ENCODE measurements around the gene RGCC. TPM values are rescaled to one million over a fixed set of nuclear protein-coding genes. Genes with fewer than 3 reads are reported as not detected.
"Not testable (repeated sequence)": the region's sequence is repeated elsewhere in the genome, so short reads cannot be mapped to it uniquely, and the experiment has no call there.

RGCC gene
- total RNA-seq, 3 donors from 2014 or later, result 91.8 to 112 (median 95.7) TPM

DNA sequence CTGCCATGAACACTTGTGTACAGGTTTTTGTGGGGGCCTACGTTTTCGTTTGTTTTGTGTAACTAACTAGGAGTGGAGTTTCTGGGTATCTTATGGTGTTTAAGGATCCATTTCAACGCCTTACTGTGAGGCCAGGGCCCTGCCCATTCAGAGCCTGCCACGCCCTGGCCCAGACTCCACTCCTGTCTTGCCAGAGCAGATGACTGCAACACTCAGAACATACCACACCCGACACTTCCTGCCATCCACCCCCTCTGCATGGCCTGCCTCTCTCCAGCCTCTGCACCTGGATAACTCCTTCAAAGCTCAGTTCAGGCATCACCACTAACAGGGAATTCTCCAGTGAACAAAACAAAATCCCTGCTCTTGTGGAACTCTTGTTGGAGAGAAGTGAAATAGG lies 43.2 kb downstream of the RGCC start:
- intact Hi-C loops (cut with DNase I; ENCODE audit: low total_unique reads), result no loop called here
- Histone ChIP-seq H3K4me1 (no peaks in the 10 kb centered on the region), H3K9me3 (peaks cover 0 to 9% of the 10 kb centered on the region in 2 donors), H3K27ac (no peak overlapping the region), H3K36me3 (no peaks in the 10 kb centered on the region), H3K27me3 (no peaks in the 10 kb centered on the region), H3K4me3 (no peak overlapping the region)
- no peak for TF ChIP-seq POLR2AphosphoS5 (IDR thresholded peaks at IDR 0.05)
- TF ChIP-seq, protein P1, sequence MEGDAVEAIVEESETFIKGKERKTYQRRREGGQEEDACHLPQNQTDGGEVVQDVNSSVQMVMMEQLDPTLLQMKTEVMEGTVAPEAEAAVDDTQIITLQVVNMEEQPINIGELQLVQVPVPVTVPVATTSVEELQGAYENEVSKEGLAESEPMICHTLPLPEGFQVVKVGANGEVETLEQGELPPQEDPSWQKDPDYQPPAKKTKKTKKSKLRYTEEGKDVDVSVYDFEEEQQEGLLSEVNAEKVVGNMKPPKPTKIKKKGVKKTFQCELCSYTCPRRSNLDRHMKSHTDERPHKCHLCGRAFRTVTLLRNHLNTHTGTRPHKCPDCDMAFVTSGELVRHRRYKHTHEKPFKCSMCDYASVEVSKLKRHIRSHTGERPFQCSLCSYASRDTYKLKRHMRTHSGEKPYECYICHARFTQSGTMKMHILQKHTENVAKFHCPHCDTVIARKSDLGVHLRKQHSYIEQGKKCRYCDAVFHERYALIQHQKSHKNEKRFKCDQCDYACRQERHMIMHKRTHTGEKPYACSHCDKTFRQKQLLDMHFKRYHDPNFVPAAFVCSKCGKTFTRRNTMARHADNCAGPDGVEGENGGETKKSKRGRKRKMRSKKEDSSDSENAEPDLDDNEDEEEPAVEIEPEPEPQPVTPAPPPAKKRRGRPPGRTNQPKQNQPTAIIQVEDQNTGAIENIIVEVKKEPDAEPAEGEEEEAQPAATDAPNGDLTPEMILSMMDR (IDR thresholded peaks at IDR 0.05), result no peak
- no peak for TF ChIP-seq POLR2A (IDR thresholded peaks at IDR 0.05)
- no peak for DNase-seq (ENCODE audit: low spot score in 2 of 2)

DNA sequence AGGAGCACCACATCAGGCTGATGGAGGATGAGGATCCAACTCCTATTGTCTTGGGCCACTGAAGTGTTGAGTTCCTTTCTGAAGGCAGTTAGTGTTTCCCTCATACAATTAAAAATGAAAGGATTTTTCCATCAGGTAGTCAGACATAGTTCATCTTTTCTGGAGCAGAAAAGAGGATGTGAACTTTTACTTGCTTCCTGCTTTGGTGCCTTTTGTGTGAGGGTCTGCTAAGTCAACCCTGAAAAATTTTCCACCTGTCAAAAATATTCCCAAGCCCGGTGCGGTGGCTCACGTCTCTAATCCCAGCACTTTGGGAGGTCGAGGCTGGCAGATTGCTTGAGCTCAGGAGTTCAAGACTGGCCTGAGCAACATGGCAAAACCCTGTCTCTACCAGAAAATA lies 43.9 kb downstream of the RGCC start:
- Histone ChIP-seq H3K36me3 (no peaks in the 10 kb centered on the region), H3K4me3 (no peak overlapping the region), H3K9me3 (peaks cover 0 to 9% of the 10 kb centered on the region in 2 donors), H3K27ac (no peak overlapping the region), H3K27me3 (no peaks in the 10 kb centered on the region), H3K4me1 (no peaks in the 10 kb centered on the region)
- intact Hi-C loops (cut with DNase I; ENCODE audit: low total_unique reads), result no loop called here
- TF ChIP-seq POLR2AphosphoS5 (IDR thresholded peaks at IDR 0.05) (no peak), POLR2A (IDR thresholded peaks at IDR 0.05) (no peak)
- DNase-seq (ENCODE audit: low spot score in 2 of 2), result no peak

DNA sequence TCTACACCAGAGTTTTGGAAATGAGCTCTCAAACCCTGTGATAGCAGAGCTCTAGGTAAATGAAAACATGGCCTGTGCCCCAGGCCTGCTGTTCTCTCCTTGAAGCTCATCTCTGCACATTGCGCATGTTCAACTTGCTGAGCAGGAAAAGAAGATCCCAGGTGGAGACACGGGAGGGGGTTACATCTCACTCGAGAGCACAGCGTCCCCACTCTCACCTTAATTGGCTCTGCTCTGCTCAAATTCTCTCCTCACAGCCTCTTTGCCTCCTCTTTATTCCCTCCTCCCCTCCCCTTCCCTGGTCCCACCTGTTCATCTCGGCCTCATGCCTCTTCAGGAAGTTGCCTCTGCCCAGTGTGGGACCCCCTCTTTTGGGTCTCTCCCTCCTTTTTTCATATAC lies 44.7 kb downstream of the RGCC start:
- no peak for TF ChIP-seq POLR2A (IDR thresholded peaks at IDR 0.05)
- no peak for TF ChIP-seq POLR2AphosphoS5 (IDR thresholded peaks at IDR 0.05)
- TF ChIP-seq, protein P1 (IDR thresholded peaks at IDR 0.05), result no peak
- H3K27me3 ChIP-seq, result no peaks in the 10 kb centered on the region
- peaks cover 0 to 9% of the 10 kb centered on the region in 2 donors for H3K9me3 ChIP-seq
- intact Hi-C loops (cut with DNase I; ENCODE audit: low total_unique reads), result no loop called here
- DNase-seq (ENCODE audit: low spot score in 2 of 2), result no peak
- H3K4me3 ChIP-seq, result no peak overlapping the region
- no peak overlapping the region for H3K27ac ChIP-seq
- H3K4me1 ChIP-seq, result no peaks in the 10 kb centered on the region
- no peaks in the 10 kb centered on the region for H3K36me3 ChIP-seq

DNA sequence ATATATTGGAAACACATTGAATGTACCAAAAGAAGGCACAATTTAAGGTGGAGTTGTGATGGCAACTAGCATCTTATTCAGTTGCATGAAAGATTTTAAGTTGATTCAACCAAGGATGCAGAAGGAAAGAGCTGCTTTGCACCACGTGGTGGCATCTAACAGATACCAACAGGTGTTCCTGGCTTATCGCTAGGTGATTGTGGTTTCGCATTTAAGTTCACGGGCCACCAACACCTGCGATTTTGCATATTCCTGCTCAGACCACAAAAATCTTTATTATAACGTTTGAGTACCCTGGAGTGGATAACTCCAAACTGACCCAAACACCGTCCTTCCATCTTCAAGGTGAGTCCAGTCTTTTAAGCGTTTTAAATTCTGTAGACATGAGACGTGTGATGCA lies 45.3 kb downstream of the RGCC start:
- Histone ChIP-seq H3K4me1 (no peaks in the 10 kb centered on the region), H3K4me3 (no peak overlapping the region), H3K27me3 (no peaks in the 10 kb centered on the region), H3K27ac (no peak overlapping the region), H3K9me3 (peaks cover 0 to 9% of the 10 kb centered on the region in 2 donors), H3K36me3 (no peaks in the 10 kb centered on the region)
- TF ChIP-seq POLR2AphosphoS5 (IDR thresholded peaks at IDR 0.05), result no peak
- TF ChIP-seq, protein P1 (IDR thresholded peaks at IDR 0.05), result no peak
- no peak for DNase-seq (ENCODE audit: low spot score in 2 of 2)
- intact Hi-C loops (cut with DNase I; ENCODE audit: low total_unique reads), result no loop called here

DNA sequence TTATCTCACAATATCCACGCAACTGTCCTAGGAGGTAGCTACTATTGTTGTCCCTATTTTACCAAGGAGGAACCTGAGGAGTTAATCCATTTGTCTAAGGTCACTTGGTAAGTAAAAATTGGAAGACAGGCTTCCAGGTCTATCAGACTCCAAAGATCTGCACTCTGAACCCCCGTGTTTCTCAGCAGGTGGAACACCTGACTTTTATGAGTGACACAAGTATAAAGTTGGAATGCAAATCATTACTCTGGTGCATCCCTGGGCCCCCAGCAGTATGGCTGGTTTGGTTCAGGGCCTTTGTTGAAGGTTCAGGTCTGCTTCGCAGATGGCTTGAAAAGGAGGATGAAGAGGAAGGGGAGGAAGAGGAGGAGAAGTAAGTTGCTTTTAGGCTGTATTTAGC lies 46.0 kb downstream of the RGCC start:
- intact Hi-C loops (cut with DNase I; ENCODE audit: low total_unique reads), result no loop called here
- H3K4me1 ChIP-seq, result no peaks in the 10 kb centered on the region
- TF ChIP-seq, protein P1 (IDR thresholded peaks at IDR 0.05), result no peak
- TF ChIP-seq POLR2AphosphoS5 (IDR thresholded peaks at IDR 0.05), result no peak
- TF ChIP-seq POLR2A (IDR thresholded peaks at IDR 0.05), result no peak
- H3K4me3 ChIP-seq, result no peak overlapping the region
- no peak for DNase-seq (ENCODE audit: low spot score in 2 of 2)
- H3K9me3 ChIP-seq, result peaks cover 0 to 9% of the 10 kb centered on the region in 2 donors
- no peak overlapping the region for H3K27ac ChIP-seq
- H3K36me3 ChIP-seq, result no peaks in the 10 kb centered on the region
- no peaks in the 10 kb centered on the region for H3K27me3 ChIP-seq

DNA sequence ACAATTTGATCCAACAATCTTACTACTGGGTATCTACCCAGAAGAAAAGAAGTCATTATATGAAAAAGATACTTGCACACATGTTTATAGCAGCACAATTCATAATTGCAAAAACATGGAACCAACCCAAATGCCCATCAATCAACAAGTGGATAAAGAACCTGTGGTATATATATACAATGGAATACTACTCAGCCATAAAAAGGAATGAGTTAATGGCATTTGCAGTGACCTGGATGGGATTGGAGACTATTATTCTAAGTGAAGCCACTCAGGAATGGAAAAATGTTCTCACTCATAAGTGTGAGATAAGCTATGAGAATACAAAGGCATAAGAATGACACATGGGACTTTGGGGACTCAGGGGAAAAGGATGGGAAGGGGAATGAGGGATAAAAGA lies 47.3 kb downstream of the RGCC start:
- H3K36me3 ChIP-seq; H3K27me3 ChIP-seq; H3K9me3 ChIP-seq; H3K4me3 ChIP-seq; H3K4me1 ChIP-seq; DNase-seq (ENCODE audit: low spot score in 2 of 2); intact Hi-C loops (cut with DNase I; ENCODE audit: low total_unique reads); H3K27ac ChIP-seq: not testable (repeated sequence)

Data from breast epithelium (tissue), 4 donors.